Measurements from ENCODE around the gene RGS18. TPM values are rescaled to one million over a fixed set of nuclear protein-coding genes. Genes with fewer than 3 reads are reported as not detected.

RGS18 gene
- total and polyA plus RNA-seq, 2 of the 13 experiments (the other 11 are each of a cell fraction or from before 2014, with no cell fraction given) = not detected

DNA sequence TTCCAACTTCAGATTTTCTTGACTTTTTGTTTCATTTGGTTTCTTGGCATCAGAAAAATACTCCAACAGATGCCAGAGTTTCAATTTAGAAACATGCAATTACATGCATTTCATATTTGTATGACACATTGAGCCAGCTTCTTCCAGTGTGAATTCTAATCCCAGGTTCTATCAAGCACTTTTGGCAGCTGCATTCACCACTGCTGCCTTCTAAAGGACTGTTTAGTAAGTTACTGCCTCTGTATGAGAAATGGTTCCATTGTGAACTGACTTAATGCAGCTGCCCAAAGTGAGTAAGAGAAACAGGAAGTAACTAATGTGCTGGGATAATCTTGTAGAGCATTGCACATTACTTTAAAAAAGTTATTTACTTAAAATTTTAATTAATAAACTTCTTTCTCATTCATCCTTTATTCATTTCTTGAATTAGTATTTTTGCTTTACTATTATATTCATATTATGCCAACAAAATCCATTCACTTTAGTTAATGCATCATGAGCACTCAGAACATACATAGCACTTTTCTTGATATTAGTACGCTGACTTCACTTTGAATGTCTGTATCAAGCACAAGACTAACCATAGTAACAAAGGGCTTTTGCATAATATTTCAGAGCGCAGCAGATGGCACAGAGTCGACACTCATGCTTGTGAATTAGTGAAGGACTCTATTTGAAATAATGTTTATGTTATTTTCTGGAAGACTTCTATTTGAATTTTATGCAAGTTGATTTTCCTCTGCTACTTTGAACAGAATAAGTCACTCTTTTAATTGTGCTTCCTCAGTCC is 9.8 kb downstream of the RGS18 start (continued):
- TF ChIP-seq, protein P1, sequence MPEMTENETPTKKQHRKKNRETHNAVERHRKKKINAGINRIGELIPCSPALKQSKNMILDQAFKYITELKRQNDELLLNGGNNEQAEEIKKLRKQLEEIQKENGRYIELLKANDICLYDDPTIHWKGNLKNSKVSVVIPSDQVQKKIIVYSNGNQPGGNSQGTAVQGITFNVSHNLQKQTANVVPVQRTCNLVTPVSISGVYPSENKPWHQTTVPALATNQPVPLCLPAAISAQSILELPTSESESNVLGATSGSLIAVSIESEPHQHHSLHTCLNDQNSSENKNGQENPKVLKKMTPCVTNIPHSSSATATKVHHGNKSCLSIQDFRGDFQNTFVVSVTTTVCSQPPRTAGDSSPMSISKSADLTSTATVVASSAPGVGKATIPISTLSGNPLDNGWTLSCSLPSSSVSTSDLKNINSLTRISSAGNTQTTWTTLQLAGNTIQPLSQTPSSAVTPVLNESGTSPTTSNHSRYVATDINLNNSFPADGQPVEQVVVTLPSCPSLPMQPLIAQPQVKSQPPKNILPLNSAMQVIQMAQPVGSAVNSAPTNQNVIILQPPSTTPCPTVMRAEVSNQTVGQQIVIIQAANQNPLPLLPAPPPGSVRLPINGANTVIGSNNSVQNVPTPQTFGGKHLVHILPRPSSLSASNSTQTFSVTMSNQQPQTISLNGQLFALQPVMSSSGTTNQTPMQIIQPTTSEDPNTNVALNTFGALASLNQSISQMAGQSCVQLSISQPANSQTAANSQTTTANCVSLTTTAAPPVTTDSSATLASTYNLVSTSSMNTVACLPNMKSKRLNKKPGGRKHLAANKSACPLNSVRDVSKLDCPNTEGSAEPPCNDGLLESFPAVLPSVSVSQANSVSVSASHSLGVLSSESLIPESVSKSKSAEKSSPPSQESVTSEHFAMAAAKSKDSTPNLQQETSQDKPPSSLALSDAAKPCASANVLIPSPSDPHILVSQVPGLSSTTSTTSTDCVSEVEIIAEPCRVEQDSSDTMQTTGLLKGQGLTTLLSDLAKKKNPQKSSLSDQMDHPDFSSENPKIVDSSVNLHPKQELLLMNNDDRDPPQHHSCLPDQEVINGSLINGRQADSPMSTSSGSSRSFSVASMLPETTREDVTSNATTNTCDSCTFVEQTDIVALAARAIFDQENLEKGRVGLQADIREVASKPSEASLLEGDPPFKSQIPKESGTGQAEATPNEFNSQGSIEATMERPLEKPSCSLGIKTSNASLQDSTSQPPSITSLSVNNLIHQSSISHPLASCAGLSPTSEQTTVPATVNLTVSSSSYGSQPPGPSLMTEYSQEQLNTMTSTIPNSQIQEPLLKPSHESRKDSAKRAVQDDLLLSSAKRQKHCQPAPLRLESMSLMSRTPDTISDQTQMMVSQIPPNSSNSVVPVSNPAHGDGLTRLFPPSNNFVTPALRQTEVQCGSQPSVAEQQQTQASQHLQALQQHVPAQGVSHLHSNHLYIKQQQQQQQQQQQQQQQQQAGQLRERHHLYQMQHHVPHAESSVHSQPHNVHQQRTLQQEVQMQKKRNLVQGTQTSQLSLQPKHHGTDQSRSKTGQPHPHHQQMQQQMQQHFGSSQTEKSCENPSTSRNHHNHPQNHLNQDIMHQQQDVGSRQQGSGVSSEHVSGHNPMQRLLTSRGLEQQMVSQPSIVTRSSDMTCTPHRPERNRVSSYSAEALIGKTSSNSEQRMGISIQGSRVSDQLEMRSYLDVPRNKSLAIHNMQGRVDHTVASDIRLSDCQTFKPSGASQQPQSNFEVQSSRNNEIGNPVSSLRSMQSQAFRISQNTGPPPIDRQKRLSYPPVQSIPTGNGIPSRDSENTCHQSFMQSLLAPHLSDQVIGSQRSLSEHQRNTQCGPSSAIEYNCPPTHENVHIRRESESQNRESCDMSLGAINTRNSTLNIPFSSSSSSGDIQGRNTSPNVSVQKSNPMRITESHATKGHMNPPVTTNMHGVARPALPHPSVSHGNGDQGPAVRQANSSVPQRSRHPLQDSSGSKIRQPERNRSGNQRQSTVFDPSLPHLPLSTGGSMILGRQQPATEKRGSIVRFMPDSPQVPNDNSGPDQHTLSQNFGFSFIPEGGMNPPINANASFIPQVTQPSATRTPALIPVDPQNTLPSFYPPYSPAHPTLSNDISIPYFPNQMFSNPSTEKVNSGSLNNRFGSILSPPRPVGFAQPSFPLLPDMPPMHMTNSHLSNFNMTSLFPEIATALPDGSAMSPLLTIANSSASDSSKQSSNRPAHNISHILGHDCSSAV (CRISPR knock-in tag; IDR thresholded peaks at IDR 0.05; ENCODE audit: borderline replicate concordance) = no peak
- TF ChIP-seq GPN1 (CRISPR knock-in tag; IDR thresholded peaks at IDR 0.05; ENCODE audit: borderline replicate concordance) = no peak

DNA sequence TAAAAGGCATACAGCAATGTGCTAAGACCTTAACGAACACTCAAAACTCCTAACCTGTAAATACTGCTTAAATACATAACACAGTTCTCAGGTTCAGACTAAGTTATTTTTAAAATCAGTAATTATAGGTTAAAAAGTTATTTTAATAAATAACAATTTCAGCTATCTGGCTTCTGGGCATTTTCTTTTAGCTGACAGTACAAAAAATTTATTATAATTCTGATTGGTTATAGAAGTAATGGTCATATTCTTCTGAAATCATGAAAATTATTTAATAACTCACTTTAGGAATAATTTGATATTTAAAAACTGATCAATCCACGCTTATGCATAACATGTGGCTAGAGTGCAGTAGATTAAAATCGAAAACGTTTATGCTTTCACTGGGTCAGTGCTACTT is 10.7 kb downstream of the RGS18 start:
- Histone ChIP-seq H3K4me2 (ENCODE audit: low read depth, low read length) (no peak overlapping the region), H3K27ac (ENCODE audit: extremely low read length, insufficient read depth, low read length) (no peak overlapping the region), H4K20me1 (ENCODE audit: insufficient read depth, low read length) (no peaks in the 10 kb centered on the region), H3K36me3 (replicated peaks in 1 of 2; ENCODE audit: control insufficient read depth in 1 of 2, insufficient read depth in 2 of 2, low read length in 2 of 2) (no peaks in the 10 kb centered on the region), H3K4me1 (ENCODE audit: insufficient read depth, low read length) (no peaks in the 10 kb centered on the region), H3K9me3 (ENCODE audit: low read length) (peaks cover 11% of the 10 kb centered on the region; the same call in 1 of the 2 replicates), H3K4me3 (replicated peaks in 1 of 3; ENCODE audit: insufficient read depth in 1 of 3, low read depth in 2 of 3, low read length in 3 of 3) (no peak overlapping the region), H3K9ac (ENCODE audit: insufficient read depth, low read depth, low read length) (no peak overlapping the region), H3K27me3 (ENCODE audit: control insufficient read depth in 1 of 2, insufficient read depth in 2 of 2, low read length in 2 of 2) (no peaks in the 10 kb centered on the region), H2AFZ (ENCODE audit: low read length) (no peak overlapping the region), H3K79me2 (ENCODE audit: insufficient read depth, low read length) (no peaks in the 10 kb centered on the region)
- ATAC-seq = no peak
- no peak for FAIRE-seq
- 1% methylated on average over 4 of the region's 4 CpGs for WGBS (ENCODE audit: low lambda C conversion rate)
- ChIA-PET CTCF (ENCODE audit: low intra/inter-chr PET ratio, low total read pairs) (no interaction called here), POLR2A (no interaction called here)
- intact Hi-C loops (cut with micrococcal nuclease; ENCODE audit: unreplicated experiment) (no loop called here), in situ Hi-C loops (cut with HindIII; ENCODE audit: extremely low pct_ligation_motif_present, low pct_unique_long_range_greater_than_20kb) (no loop called here)
- DNase-seq (ENCODE audit: low spot score) = no peak
- TF ChIP-seq ELF1 (CRISPR knock-in tag; IDR thresholded peaks at IDR 0.05) (no peak), ZNF747 (CRISPR knock-in tag; IDR thresholded peaks at IDR 0.05; ENCODE audit: borderline replicate concordance) (no peak), MED8 (CRISPR knock-in tag; IDR thresholded peaks at IDR 0.05; ENCODE audit: insufficient replicate concordance) (no peak), MAFK (conservative IDR thresholded peaks at IDR 0.05 in 1 of 2, IDR thresholded peaks at IDR 0.05 in 1 of 2; ENCODE audit: low read length in 2 of 2) (peak in 1 of 2 experiments; percentile 42; a peak in 1 of 4 replicates)
- BruUV-seq (replicated peaks) = no TSS peak
